Activated CD8-positive, alpha-beta memory T cell treated with anti-CD3 and anti-CD28 coated beads, Interleukin-2, amount 50 U/mL, for 48 hours (primary cell): Measurements from ENCODE around the gene ARHGEF4.

Source experiments
- DNase-seq: peaks from one replicate; pipeline ENCODE4 v3.0.0-alpha.2; 2020

The ARHGEF4 gene

GRCh38 chr2:130836501-130837174 is at the start of gene ARHGEF4:
ARHGEF4 (plus strand) TSS chr2:130836914; CDS start chr2:130836954, 40 bp downstream.
- DNase-seq: no peak

GRCh38 chr2:130787841-130788240 is 48.9 kb upstream of the ARHGEF4 start:
- no peak for DNase-seq

GRCh38 chr2:130790312-130790711 is 46.4 kb upstream of the ARHGEF4 start:
- DNase-seq: no peak

- no peak for DNase-seq
These were observed 45.7 kb upstream of the ARHGEF4 start for GRCh38 chr2:130790804-130791616.

- DNase-seq: no peak
These were observed 45.1 kb upstream of the ARHGEF4 start for GRCh38 chr2:130791617-130791939.

- no peak for DNase-seq
These were observed 41.3 kb upstream of the ARHGEF4 start for GRCh38 chr2:130795431-130795830.

GRCh38 chr2:130796290-130796689 is 40.4 kb upstream of the ARHGEF4 start:
- no peak for DNase-seq

- peak; percentile 99 for DNase-seq
These were observed 39.0 kb upstream of the ARHGEF4 start for GRCh38 chr2:130797493-130798435.

- no peak for DNase-seq
These were observed 38.1 kb upstream of the ARHGEF4 start for GRCh38 chr2:130798472-130799218.

- DNase-seq: no peak
These were observed 37.4 kb upstream of the ARHGEF4 start for GRCh38 chr2:130799295-130799694.

GRCh38 chr2:130805613-130806012 is 31.1 kb upstream of the ARHGEF4 start:
- DNase-seq: no peak

- DNase-seq: no peak
These were observed 30.3 kb upstream of the ARHGEF4 start for GRCh38 chr2:130806370-130806769.

GRCh38 chr2:130807659-130808385 is 28.9 kb upstream of the ARHGEF4 start:
- no peak for DNase-seq

- DNase-seq: no peak
These were observed 28.0 kb upstream of the ARHGEF4 start for GRCh38 chr2:130808482-130809268.

GRCh38 chr2:130810490-130810889 is 26.2 kb upstream of the ARHGEF4 start:
- no peak for DNase-seq

GRCh38 chr2:130813722-130814121 is 23.0 kb upstream of the ARHGEF4 start:
- DNase-seq: no peak

- DNase-seq: no peak
These were observed 21.6 kb upstream of the ARHGEF4 start for GRCh38 chr2:130814931-130815680.

- no peak for DNase-seq
These were observed 17.9 kb upstream of the ARHGEF4 start for GRCh38 chr2:130818809-130819208.

GRCh38 chr2:130819226-130819607 is 17.5 kb upstream of the ARHGEF4 start:
- DNase-seq: no peak

- DNase-seq: no peak
These were observed 17.0 kb upstream of the ARHGEF4 start for GRCh38 chr2:130819608-130820278.
